ENCODE results near the gene ZFPM1.

DNA sequence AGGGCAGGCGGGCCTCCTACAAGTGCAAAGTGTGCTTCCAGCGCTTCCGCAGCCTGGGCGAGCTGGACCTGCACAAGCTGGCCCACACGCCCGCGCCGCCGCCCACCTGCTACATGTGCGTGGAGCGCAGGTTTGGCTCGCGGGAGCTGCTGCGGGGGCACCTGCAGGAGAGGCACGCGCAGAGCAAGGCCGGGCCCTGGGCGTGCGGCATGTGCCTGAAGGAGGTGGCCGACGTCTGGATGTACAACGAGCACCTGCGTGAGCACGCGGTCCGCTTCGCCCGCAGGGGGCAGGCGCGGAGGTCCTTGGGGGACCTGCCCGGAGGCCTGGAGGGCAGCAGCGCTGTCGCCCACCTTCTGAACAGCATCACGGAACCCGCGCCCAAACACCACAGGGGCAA, 16.3 kb upstream of the ZFPM1 start:
- TF ChIP-seq, protein P1, sequence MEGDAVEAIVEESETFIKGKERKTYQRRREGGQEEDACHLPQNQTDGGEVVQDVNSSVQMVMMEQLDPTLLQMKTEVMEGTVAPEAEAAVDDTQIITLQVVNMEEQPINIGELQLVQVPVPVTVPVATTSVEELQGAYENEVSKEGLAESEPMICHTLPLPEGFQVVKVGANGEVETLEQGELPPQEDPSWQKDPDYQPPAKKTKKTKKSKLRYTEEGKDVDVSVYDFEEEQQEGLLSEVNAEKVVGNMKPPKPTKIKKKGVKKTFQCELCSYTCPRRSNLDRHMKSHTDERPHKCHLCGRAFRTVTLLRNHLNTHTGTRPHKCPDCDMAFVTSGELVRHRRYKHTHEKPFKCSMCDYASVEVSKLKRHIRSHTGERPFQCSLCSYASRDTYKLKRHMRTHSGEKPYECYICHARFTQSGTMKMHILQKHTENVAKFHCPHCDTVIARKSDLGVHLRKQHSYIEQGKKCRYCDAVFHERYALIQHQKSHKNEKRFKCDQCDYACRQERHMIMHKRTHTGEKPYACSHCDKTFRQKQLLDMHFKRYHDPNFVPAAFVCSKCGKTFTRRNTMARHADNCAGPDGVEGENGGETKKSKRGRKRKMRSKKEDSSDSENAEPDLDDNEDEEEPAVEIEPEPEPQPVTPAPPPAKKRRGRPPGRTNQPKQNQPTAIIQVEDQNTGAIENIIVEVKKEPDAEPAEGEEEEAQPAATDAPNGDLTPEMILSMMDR (IDR thresholded peaks at IDR 0.05): no peak
- TF ChIP-seq POLR2A (IDR thresholded peaks at IDR 0.05) (no peak), POLR2AphosphoS5 (IDR thresholded peaks at IDR 0.05; ENCODE audit: insufficient read depth in 1 of 2, low read depth in 1 of 2) (no peak)
